Activated CD4-positive, alpha-beta T cell treated with anti-CD3 and anti-CD28 coated beads, Interleukin-2, Interleukin-6, amounts not matched to agents 100 ng/mL and 50 ng/mL, durations not matched to agents 16 hours and 8 hours (primary cell): Measurements from ENCODE around the gene TCAP.
"Not testable (repeated sequence)": the region's sequence is repeated elsewhere in the genome, so short reads cannot be mapped to it uniquely, and the experiment has no call there.

Source experiments
- DNase-seq: peaks from one replicate; pipeline ENCODE4 v3.0.0-alpha.2; 2020

The TCAP gene

DNA sequence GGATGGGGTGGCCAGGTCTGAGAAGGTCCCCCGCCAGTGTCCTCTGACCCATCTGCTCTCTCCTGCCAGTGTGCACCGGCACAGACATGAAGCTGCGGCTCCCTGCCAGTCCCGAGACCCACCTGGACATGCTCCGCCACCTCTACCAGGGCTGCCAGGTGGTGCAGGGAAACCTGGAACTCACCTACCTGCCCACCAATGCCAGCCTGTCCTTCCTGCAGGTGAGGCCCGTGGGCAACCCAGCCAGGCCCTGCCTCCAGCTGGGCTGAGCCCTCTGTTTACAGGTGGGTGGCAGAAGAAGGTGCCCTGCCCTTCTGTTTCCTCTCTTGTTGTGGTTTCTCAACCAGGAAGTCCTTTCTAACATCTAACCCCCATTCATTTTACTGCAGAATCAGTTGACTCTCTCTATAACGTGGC, 41.8 kb downstream of the TCAP start:
- DNase-seq = no peak

DNA sequence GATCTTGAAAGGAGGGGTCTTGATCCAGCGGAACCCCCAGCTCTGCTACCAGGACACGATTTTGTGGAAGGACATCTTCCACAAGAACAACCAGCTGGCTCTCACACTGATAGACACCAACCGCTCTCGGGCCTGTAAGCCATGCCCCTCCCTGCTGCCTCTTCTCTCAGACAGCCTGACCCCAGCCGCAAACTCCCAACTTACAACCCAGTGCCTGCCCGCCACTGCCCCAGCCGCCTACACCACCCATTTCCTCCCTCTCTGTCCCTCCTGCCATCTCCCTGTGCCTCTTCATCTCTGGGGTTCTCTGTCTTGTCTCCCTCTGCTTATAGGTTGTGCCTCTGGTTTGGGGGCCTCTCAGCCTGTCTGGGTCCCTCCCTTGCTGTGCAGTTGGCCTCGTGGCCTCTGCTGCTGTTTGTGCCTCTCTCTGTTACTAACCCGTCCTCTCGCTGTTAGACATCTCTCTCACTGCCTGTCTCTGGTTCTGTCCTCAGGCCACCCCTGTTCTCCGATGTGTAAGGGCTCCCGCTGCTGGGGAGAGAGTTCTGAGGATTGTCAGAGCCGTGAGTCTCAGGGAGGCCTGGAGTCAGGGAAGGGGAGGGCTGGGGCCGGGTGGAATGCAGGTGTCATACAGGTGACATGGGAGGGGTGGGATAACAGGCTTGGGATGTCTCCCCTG, 44.3 kb downstream of the TCAP start:
- no peak for DNase-seq

DNA sequence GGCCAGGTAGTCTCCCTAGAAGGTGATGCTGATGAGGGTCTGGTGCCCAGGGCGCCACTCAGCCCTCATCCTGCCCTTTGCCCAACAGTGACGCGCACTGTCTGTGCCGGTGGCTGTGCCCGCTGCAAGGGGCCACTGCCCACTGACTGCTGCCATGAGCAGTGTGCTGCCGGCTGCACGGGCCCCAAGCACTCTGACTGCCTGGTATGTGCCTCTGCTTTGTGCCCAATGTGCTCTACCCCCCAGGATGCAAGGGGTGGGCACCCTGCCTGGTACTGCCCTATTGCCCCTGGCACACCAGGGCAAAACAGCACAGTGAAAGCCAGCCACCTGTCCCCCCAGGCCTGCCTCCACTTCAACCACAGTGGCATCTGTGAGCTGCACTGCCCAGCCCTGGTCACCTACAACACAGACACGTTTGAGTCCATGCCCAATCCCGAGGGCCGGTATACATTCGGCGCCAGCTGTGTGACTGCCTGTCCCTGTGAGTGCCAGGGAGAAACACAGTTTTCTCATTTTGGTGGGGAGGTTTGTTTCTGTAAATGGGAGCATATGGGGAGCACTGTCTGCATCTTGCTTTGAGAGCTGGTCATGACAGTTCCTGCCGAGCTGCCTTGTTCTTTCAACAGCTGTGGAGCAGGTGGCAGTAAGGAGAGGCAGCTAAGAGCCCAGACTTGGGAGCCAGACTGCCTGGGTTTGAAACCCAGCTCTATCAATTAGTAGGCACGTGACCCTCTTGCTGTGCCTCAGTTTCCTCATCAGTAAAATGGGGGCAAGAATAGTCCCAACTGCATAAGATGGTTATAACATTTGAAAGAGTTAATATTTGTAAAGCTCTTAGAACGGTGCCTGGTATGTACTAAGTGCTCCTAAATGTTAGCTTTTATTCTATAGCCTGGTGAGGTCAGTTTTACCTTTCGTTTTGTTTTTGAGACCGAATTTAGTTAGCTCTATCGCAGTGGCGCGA, 45.1 kb downstream of the TCAP start:
- no peak for DNase-seq

DNA sequence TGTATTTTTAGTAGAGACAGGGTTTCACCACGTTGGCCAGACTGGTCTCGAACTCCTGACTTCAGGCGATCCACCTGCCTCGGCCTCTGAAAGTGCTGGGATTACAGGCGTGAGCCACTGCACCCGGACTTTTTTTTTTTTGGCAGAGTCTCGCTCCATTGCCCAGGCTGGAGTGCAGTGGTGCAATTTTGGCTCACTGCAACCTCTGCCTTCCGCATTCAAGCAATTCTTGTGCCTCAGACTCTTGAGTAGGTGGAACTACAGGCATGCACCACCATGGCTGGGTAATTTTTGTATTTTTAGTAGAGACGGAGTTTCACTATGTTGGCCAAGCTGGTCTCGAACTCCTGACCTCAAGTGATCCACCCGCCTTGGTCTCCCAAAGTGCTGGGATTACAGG, 45.9 kb downstream of the TCAP start:
- DNase-seq = not testable (repeated sequence)

DNA sequence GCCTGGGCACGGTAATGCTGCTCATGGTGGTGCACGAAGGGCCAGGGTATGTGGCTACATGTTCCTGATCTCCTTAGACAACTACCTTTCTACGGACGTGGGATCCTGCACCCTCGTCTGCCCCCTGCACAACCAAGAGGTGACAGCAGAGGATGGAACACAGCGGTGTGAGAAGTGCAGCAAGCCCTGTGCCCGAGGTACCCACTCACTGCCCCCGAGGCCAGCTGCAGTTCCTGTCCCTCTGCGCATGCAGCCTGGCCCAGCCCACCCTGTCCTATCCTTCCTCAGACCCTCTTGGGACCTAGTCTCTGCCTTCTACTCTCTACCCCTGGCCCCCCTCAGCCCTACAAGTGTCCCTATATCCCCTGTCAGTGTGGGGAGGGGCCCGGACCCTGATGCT, 46.7 kb downstream of the TCAP start:
- no peak for DNase-seq

DNA sequence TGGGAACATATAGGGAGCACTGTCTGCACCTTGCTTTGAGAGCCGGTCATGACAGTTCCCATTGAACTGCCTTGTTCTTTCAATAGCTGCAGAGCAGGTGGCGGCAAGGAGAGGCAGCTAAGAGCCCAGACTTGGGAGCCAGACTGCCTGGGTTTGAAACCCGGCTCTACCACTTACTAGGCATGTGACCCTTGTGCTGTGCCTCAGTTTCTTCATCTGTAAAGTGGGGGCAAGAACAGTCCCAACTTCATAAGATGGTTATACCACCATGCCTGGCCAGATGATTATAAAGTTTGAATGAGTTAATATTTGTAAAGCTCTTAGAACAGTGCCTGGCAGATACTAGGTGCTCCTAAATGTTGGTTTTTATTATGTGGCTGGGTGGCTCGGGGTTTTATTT, 49.1 kb downstream of the TCAP start:
- DNase-seq = no peak

DNA sequence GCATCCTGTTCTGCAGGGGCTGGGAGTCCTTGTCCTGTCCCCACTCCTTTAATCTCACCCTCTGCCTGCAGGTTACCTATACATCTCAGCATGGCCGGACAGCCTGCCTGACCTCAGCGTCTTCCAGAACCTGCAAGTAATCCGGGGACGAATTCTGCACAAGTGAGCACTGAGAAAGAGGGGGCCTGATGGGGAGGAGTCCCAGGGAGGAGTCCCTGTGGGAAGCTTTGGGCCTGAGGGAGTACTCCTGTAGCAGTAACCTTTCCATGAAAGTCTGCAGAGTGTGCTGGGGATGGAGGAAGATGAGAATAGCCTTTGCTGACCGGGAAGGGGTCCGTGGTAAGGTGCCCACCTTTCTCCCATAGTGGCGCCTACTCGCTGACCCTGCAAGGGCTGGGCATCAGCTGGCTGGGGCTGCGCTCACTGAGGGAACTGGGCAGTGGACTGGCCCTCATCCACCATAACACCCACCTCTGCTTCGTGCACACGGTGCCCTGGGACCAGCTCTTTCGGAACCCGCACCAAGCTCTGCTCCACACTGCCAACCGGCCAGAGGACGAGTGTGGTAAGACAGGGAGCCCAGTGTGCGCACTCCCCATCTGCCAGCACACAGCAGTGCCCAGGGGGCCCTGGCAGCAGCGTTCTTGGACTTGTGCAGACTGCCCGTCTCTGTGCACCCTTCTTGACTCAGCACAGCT, 50.4 kb downstream of the TCAP start:
- no peak for DNase-seq
